RKO (cell line): ENCODE measurements around the gene SFMBT1.

ENCODE experiments used
- DNase-seq: peaks from one replicate; pipeline ENCODE4 v3.0.0-alpha.2; 2016; ENCODE audit warnings: low spot score

Gene SFMBT1

GRCh38 chr3:52986938-52987337 is 58.9 kb downstream of the SFMBT1 start:
- DNase-seq: no peak

- DNase-seq: peak; percentile 23
Measured at GRCh38 chr3:52986049-52986448, 59.8 kb downstream of the SFMBT1 start.

- DNase-seq: no peak
Measured at GRCh38 chr3:52983828-52984227, 62.0 kb downstream of the SFMBT1 start.

- no peak for DNase-seq
Measured at GRCh38 chr3:52983336-52983807, 62.5 kb downstream of the SFMBT1 start.

- no peak for DNase-seq
Measured at GRCh38 chr3:52982839-52983238, 63.0 kb downstream of the SFMBT1 start.

GRCh38 chr3:52979190-52979983 is 66.5 kb downstream of the SFMBT1 start:
- DNase-seq: no peak

GRCh38 chr3:52978109-52978754 is 67.6 kb downstream of the SFMBT1 start:
- no peak for DNase-seq

- DNase-seq: no peak
Measured at GRCh38 chr3:52973806-52974205, 72.1 kb downstream of the SFMBT1 start.

GRCh38 chr3:52971895-52972294 is 74.0 kb downstream of the SFMBT1 start:
- DNase-seq: no peak

GRCh38 chr3:52967398-52967797 is 78.5 kb downstream of the SFMBT1 start:
- DNase-seq: no peak

- no peak for DNase-seq
Measured at GRCh38 chr3:52962160-52962559, 83.7 kb downstream of the SFMBT1 start.

- no peak for DNase-seq
Measured at GRCh38 chr3:52959773-52960172, 86.1 kb downstream of the SFMBT1 start.

- DNase-seq: no peak
Measured at GRCh38 chr3:52939600-52939999, 106.3 kb downstream of the SFMBT1 start.

- DNase-seq: peak; percentile 71
Measured at GRCh38 chr3:52934630-52935530, 111.0 kb downstream of the SFMBT1 start.

- no peak for DNase-seq
Measured at GRCh38 chr3:52931889-52932288, 114.0 kb downstream of the SFMBT1 start.

- DNase-seq: no peak
Measured at GRCh38 chr3:52931328-52931727, 114.5 kb downstream of the SFMBT1 start.

- DNase-seq: no peak
Measured at GRCh38 chr3:52930748-52931147, 115.1 kb downstream of the SFMBT1 start.

- no peak for DNase-seq
Measured at GRCh38 chr3:52926554-52926953, 119.3 kb downstream of the SFMBT1 start.

GRCh38 chr3:52925405-52926313 is 120.2 kb downstream of the SFMBT1 start:
- no peak for DNase-seq

GRCh38 chr3:52923963-52924362 is 121.9 kb downstream of the SFMBT1 start:
- DNase-seq: no peak

GRCh38 chr3:52920841-52921240 is 125.0 kb downstream of the SFMBT1 start:
- DNase-seq: no peak
